Activated T-cell treated with anti-CD3 and anti-CD28 coated beads, Interleukin-2, amount 50 U/mL, for 4 hours (primary cell): ENCODE measurements around the gene ST6GALNAC2. TPM values are rescaled to one million over a fixed set of nuclear protein-coding genes. Genes with fewer than 3 reads are reported as not detected.
"Not testable (repeated sequence)": the region's sequence is repeated elsewhere in the genome, so short reads cannot be mapped to it uniquely, and the experiment has no call there.

Experiments
- ATAC-seq, 2 donors: fragments of 200-7000 bp; cut with Tn5 transposase; one replicate each; pipeline ENCODE4 v1.10.0; 2021
- DNase-seq: peaks from one replicate; pipeline ENCODE4 v3.0.0-alpha.2; 2020
- H3K27me3 Mint-ChIP-seq: one replicate; pipeline ENCODE4 v1.8.0; 2021; ENCODE audit warnings: low read depth, mixed read lengths
- H3K36me3 Mint-ChIP-seq: one replicate; pipeline ENCODE4 v1.8.0; 2022; ENCODE audit warnings: mixed read lengths; ENCODE audit not compliant: insufficient read depth
- H3K4me1 Mint-ChIP-seq: one replicate; pipeline ENCODE4 v1.8.0; 2021; ENCODE audit warnings: low read depth, mixed read lengths
- H3K4me3 Mint-ChIP-seq: one replicate; pipeline ENCODE4 v1.8.0; 2021; ENCODE audit warnings: mild to moderate bottlenecking, moderate library complexity, mixed read lengths
- H3K9me3 Mint-ChIP-seq: one replicate; pipeline ENCODE4 v1.8.0; 2021; ENCODE audit warnings: mixed read lengths
- total RNA-seq, 3 donors: library from RNA; stranded (reverse); gene quantifications; one replicate each; pipeline ENCODE4 v1.2.1, GENCODE V29; 2021

ST6GALNAC2 gene
- total RNA-seq, 3 donors from 2014 or later, result not detected

DNA sequence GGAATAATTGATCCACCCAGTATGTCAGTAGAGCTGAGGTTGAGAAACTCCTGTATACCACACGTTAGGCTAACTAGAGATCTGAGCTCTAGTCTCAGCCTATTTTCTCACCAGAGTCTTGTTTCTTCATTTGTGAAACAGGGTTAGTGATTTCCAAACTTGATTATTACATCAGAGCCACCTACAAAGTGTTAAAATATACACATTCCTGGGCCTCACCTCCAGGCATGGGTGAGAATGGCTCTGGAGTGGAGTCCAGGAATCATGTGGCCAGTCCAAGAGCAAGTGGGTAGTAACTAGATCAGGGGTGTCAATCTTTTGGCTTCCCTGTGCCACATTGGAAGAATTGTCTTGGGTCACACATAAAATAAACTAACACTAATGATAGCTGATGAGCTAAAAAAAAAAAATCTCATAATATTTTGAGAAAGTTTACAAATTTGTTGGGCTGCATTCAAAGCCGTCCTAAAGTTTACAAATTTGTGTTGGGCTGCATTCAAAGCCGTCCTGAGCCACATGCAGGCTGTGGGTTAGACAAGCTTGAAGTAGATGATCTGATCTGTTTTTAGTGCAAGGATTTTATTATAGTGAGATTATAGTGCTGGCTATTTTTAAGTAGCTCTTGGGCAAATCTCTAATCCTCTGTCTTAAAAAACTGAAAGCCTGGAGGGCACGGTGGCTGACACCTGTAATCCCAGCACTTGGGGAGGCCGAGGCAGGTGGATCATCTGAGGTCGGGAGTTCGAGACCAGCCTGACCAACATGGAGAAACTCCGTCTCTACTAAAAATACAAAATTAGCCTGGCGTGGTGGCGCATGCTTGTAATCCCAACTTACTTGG lies 25.4 kb downstream of the ST6GALNAC2 start:
- no peak for DNase-seq
- peak overlapping the region; percentile 99 for H3K4me3 Mint-ChIP-seq
- no peak for ATAC-seq
- H3K27me3 Mint-ChIP-seq, result no peaks in the 10 kb centered on the region
- H3K36me3 Mint-ChIP-seq, result peaks cover 46% of the 10 kb centered on the region
- no peaks in the 10 kb centered on the region for H3K9me3 Mint-ChIP-seq
- peaks cover 62% of the 10 kb centered on the region for H3K4me1 Mint-ChIP-seq

DNA sequence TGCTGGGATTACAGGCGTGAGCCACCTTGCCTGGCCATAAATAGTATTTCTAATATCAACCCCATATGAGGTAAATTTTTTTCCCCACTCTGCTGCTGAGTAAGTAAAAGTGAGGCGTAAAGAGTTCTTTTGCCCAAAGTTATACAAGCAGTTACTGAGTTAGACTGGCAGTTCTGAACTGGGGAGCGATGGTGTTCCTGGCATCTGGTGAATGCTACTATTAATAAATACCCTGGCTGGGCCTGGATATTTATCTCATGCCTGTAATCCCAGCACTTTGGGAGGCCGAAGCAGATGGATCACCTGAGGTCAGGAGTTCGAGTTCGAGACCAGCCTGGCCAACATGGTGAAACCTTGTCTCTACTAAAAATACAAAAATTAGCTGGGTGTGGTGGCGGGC lies 26.2 kb downstream of the ST6GALNAC2 start:
- Mint-ChIP-seq H3K4me1 (peaks cover 59% of the 10 kb centered on the region), H3K4me3 (peak overlapping the region; percentile 99), H3K36me3 (peaks cover 39% of the 10 kb centered on the region)
- not testable (repeated sequence) for H3K9me3 Mint-ChIP-seq, DNase-seq, H3K27me3 Mint-ChIP-seq, ATAC-seq

- peak overlapping the region; percentile 99 for H3K4me3 Mint-ChIP-seq
- H3K4me1 Mint-ChIP-seq, result peaks cover 59% of the 10 kb centered on the region
- H3K27me3 Mint-ChIP-seq, result no peaks in the 10 kb centered on the region
- DNase-seq (no peak), ATAC-seq (peak; percentile 19 to 31)
- no peaks in the 10 kb centered on the region for H3K9me3 Mint-ChIP-seq
- H3K36me3 Mint-ChIP-seq, result peaks cover 38% of the 10 kb centered on the region
Observed at GRCh38 chr17:76558198-76559095, 27.2 kb downstream of the ST6GALNAC2 start.

- peaks cover 50% of the 10 kb centered on the region for H3K4me1 Mint-ChIP-seq
- no peaks in the 10 kb centered on the region for H3K9me3 Mint-ChIP-seq
- ATAC-seq (peak; percentile 88 to 94), DNase-seq (peak; percentile 91)
- H3K4me3 Mint-ChIP-seq, result peak overlapping the region; percentile 99
- H3K27me3 Mint-ChIP-seq, result no peaks in the 10 kb centered on the region
- peaks cover 30% of the 10 kb centered on the region for H3K36me3 Mint-ChIP-seq
Observed at GRCh38 chr17:76557368-76558197, 28.1 kb downstream of the ST6GALNAC2 start.

DNA sequence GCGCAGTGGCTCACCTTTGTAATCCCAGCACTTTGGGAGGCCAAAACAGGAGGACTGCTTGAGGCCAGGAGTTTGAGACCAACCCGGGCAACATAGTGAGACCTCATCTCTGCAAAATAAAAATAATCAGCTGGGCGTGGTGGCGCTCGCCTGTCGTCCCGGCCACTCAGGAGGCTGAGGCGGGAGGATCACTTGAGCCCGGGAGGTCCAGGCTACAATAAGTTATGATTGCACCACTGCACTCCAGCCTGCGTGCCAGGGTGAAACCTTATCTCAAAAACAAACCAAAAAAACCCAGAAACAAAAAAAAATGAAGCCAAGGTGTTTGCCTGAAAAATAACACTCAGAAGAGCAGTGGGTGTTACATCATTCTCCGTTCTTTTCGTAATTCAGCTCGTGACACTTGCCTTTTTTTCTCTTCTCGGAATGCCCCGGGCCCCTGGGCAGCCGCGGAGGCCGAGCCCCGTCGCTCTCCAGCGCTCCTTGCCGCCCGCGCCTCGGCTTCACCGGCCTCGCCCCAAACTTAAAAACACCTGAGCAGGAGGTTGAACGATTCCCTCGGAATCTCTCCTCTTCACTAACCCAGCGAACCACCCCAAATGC lies 28.8 kb downstream of the ST6GALNAC2 start:
- H3K27me3 Mint-ChIP-seq, result no peaks in the 10 kb centered on the region
- DNase-seq (peak; percentile 35), ATAC-seq (peak; percentile 29 to 32)
- peak overlapping the region; percentile 99 for H3K4me3 Mint-ChIP-seq
- no peaks in the 10 kb centered on the region for H3K9me3 Mint-ChIP-seq
- peaks cover 45% of the 10 kb centered on the region for H3K4me1 Mint-ChIP-seq
- peaks cover 27% of the 10 kb centered on the region for H3K36me3 Mint-ChIP-seq

GRCh38 chr17:76554131-76554530 lies 31.5 kb downstream of the ST6GALNAC2 start:
- no peak overlapping the region for H3K4me3 Mint-ChIP-seq
- H3K36me3 Mint-ChIP-seq, result peaks cover 15% of the 10 kb centered on the region
- ATAC-seq (no peak), DNase-seq (no peak)
- no peaks in the 10 kb centered on the region for H3K27me3 Mint-ChIP-seq
- H3K4me1 Mint-ChIP-seq, result peaks cover 26% of the 10 kb centered on the region
- H3K9me3 Mint-ChIP-seq, result no peaks in the 10 kb centered on the region

GRCh38 chr17:76553178-76553908 lies 32.3 kb downstream of the ST6GALNAC2 start:
- DNase-seq (no peak), ATAC-seq (no peak)
- no peaks in the 10 kb centered on the region for H3K27me3 Mint-ChIP-seq
- peaks cover 20% of the 10 kb centered on the region for H3K4me1 Mint-ChIP-seq
- H3K9me3 Mint-ChIP-seq, result no peaks in the 10 kb centered on the region
- no peak overlapping the region for H3K4me3 Mint-ChIP-seq
- peaks cover 8% of the 10 kb centered on the region for H3K36me3 Mint-ChIP-seq

DNA sequence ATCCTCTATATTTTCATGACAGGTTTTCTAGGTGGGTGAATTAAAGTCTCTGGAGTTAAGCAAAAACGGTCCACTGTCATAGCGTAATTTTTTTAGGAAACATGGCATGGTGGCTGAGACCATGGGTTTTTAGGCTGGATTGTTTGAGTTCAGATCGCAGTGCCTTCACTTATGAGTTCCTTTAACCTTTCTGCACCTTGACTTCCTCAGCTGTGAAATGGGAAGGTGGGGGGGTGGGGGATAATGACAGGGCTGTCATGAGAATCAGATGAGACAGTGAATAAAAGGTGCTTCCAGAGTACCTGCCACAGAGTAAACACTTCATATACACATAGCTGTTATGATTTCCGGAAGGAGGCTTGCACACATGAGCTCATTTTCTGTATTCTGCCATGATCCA lies 34.0 kb downstream of the ST6GALNAC2 start:
- Mint-ChIP-seq H3K4me1 (peaks cover 10% of the 10 kb centered on the region), H3K9me3 (no peaks in the 10 kb centered on the region), H3K4me3 (no peak overlapping the region), H3K27me3 (no peaks in the 10 kb centered on the region), H3K36me3 (no peaks in the 10 kb centered on the region)
- DNase-seq, result no peak
- no peak for ATAC-seq

- DNase-seq (no peak), ATAC-seq (no peak)
- Mint-ChIP-seq H3K36me3 (no peaks in the 10 kb centered on the region), H3K9me3 (no peaks in the 10 kb centered on the region), H3K27me3 (no peaks in the 10 kb centered on the region), H3K4me1 (peaks cover 6% of the 10 kb centered on the region), H3K4me3 (no peak overlapping the region)
Observed at GRCh38 chr17:76550712-76551615, 34.7 kb downstream of the ST6GALNAC2 start.

DNA sequence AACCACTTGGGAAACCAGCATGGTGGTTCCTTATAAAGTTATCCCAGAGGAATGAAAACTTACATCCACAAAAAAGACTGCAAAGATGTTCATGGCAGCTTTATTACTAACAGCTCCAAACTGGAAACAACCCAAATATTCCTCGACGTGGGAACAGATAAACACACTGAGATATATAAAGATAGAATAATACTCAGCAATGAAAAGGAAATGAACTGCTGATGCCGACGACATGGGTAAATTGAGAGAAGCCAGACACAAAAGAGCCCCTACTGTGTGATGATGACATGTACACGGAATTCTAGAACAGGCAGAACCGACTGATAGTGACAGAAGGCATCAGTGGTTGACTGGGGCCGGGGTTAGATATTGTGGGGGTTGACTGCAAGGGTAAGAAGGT lies 36.1 kb downstream of the ST6GALNAC2 start:
- Mint-ChIP-seq H3K4me3 (no peak overlapping the region), H3K4me1 (peaks cover 2% of the 10 kb centered on the region), H3K36me3 (no peaks in the 10 kb centered on the region), H3K27me3 (no peaks in the 10 kb centered on the region), H3K9me3 (no peaks in the 10 kb centered on the region)
- DNase-seq (no peak), ATAC-seq (no peak)

- Mint-ChIP-seq H3K36me3 (no peaks in the 10 kb centered on the region), H3K4me3 (no peak overlapping the region), H3K9me3 (no peaks in the 10 kb centered on the region), H3K4me1 (peaks cover 2% of the 10 kb centered on the region), H3K27me3 (no peaks in the 10 kb centered on the region)
- ATAC-seq (no peak), DNase-seq (no peak)
Observed at GRCh38 chr17:76549215-76549518, 36.5 kb downstream of the ST6GALNAC2 start.

DNA sequence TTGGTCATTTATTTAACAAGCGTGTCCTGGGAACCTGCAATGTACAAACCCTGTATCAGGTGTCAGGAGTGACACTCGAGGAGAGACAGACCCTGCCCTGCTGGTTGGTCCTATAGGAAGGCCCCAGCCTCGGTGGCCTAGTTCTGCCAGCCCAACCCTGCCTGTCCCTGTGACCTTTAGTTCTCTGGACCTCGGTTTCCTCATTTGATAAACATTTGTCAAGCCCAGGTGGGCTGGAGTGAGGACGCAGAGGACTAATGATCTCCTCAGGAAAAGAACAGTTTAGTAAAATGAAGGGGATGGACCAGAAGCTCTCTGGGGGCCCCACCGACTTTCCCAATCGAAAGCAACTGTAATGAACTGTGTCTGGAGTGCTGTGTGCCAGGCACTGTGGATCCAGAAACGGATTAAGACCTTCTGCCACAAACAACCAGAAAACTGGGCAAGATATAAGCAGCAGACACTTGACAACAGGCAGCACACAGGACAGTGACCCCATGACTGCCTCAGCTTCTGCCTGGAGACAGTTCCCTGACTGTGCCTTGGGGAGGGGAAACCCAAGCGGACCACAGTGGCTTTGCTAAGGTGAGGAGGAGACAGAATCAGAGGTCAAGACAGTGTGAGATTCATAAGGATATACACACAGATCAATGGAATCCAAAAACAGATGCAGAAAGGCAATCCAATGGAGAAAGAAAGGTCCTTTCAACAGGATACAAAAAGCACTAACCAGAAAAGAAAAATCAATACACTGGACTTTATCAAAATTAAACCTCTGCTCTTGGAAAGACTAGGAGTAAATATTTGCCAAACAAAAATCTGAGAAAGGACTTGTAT lies 37.1 kb downstream of the ST6GALNAC2 start:
- no peak for DNase-seq
- Mint-ChIP-seq H3K36me3 (no peaks in the 10 kb centered on the region), H3K9me3 (no peaks in the 10 kb centered on the region), H3K4me3 (no peak overlapping the region), H3K27me3 (peaks cover 5% of the 10 kb centered on the region), H3K4me1 (peaks cover 2% of the 10 kb centered on the region)
- ATAC-seq, result no peak
